Glutamatergic neuron (in vitro differentiated cells): Measurements from ENCODE around the gene PCSK5. TPM values are rescaled to one million over a fixed set of nuclear protein-coding genes. Genes with fewer than 3 reads are reported as not detected.

ENCODE experiments used
- DNase-seq: peaks from one replicate; pipeline ENCODE4 v3.0.0; 2022
- H3K27ac Mint-ChIP-seq: one replicate; pipeline ENCODE4 v1.8.0; 2020; ENCODE audit warnings: mild to moderate bottlenecking, mixed read lengths, inconsistent platforms; ENCODE audit not compliant: unreplicated experiment
- H3K27me3 Mint-ChIP-seq: one replicate; pipeline ENCODE4 v1.8.0; 2020; ENCODE audit warnings: mild to moderate bottlenecking, moderate library complexity, mixed read lengths, inconsistent platforms; ENCODE audit not compliant: unreplicated experiment
- H3K36me3 Mint-ChIP-seq: one replicate; pipeline ENCODE4 v1.8.0; 2020; ENCODE audit warnings: mild to moderate bottlenecking, mixed read lengths, inconsistent platforms; ENCODE audit not compliant: unreplicated experiment
- H3K4me1 Mint-ChIP-seq: one replicate; pipeline ENCODE4 v1.8.0; 2020; ENCODE audit warnings: mild to moderate bottlenecking, low read depth, mixed read lengths, inconsistent platforms; ENCODE audit not compliant: unreplicated experiment
- H3K4me3 Mint-ChIP-seq: one replicate; pipeline ENCODE4 v1.8.0; 2020; ENCODE audit warnings: mild to moderate bottlenecking, mixed read lengths, inconsistent platforms; ENCODE audit not compliant: unreplicated experiment
- H3K9me3 Mint-ChIP-seq: one replicate; pipeline ENCODE4 v1.8.0; 2020; ENCODE audit warnings: mild to moderate bottlenecking, moderate library complexity, mixed read lengths, inconsistent platforms; ENCODE audit not compliant: unreplicated experiment
- CTCF ChIP-seq: fragments of 200-600 bp; sonication (generic); IDR thresholded peaks from one replicate; pipeline ENCODE4 v1.5.0; 2021; ENCODE audit not compliant: partially characterized antibody, unreplicated experiment
- total RNA-seq: library from RNA; stranded (reverse); fragmentation: NEBNext Ultra II Directional; extraction: Animal tissue kit (Norgen Biotek cat#: 25700); gene quantifications from one replicate; pipeline ENCODE4 v1.2.1, GENCODE V29; 2021; ENCODE audit not compliant: unreplicated experiment

Gene PCSK5
- total RNA-seq, 1 donor from 2014 or later, result 9.6 TPM

- Mint-ChIP-seq H3K9me3 (no peaks in the 10 kb centered on the region), H3K27ac (no peak overlapping the region), H3K27me3 (peaks cover 3% of the 10 kb centered on the region), H3K4me1 (no peaks in the 10 kb centered on the region), H3K36me3 (peaks cover 4% of the 10 kb centered on the region), H3K4me3 (no peak overlapping the region)
- DNase-seq, result no peak
- no peak for TF ChIP-seq CTCF
These were observed 237.2 kb downstream of the PCSK5 start for GRCh38 chr9:76127637-76128036.

GRCh38 chr9:76135902-76136301, 245.4 kb downstream of the PCSK5 start:
- H3K4me3 Mint-ChIP-seq, result no peak overlapping the region

GRCh38 chr9:76136986-76137385, 246.5 kb downstream of the PCSK5 start:
- no peaks in the 10 kb centered on the region for H3K36me3 Mint-ChIP-seq
- H3K9me3 Mint-ChIP-seq, result no peaks in the 10 kb centered on the region
- H3K27ac Mint-ChIP-seq, result no peak overlapping the region
- no peaks in the 10 kb centered on the region for H3K4me1 Mint-ChIP-seq
- no peaks in the 10 kb centered on the region for H3K27me3 Mint-ChIP-seq
- DNase-seq, result no peak
- no peak for TF ChIP-seq CTCF
- H3K4me3 Mint-ChIP-seq, result no peak overlapping the region

More at GRCh38 chr9:76135902-76136301, 245.4 kb downstream of the PCSK5 start:
- TF ChIP-seq CTCF, result no peak
- Mint-ChIP-seq H3K4me1 (no peaks in the 10 kb centered on the region), H3K27ac (no peak overlapping the region), H3K9me3 (no peaks in the 10 kb centered on the region), H3K27me3 (no peaks in the 10 kb centered on the region), H3K36me3 (no peaks in the 10 kb centered on the region)
- no peak for DNase-seq

- no peak overlapping the region for H3K27ac Mint-ChIP-seq
- DNase-seq, result no peak
- H3K36me3 Mint-ChIP-seq, result no peaks in the 10 kb centered on the region
These were observed 247.5 kb downstream of the PCSK5 start for GRCh38 chr9:76137931-76138330.

GRCh38 chr9:76138360-76138759, 247.9 kb downstream of the PCSK5 start:
- no peaks in the 10 kb centered on the region for H3K27me3 Mint-ChIP-seq
- H3K4me1 Mint-ChIP-seq, result no peaks in the 10 kb centered on the region
- DNase-seq, result no peak
- no peak overlapping the region for H3K4me3 Mint-ChIP-seq
- H3K9me3 Mint-ChIP-seq, result no peaks in the 10 kb centered on the region
- TF ChIP-seq CTCF, result no peak
- H3K36me3 Mint-ChIP-seq, result no peaks in the 10 kb centered on the region
- H3K27ac Mint-ChIP-seq, result no peak overlapping the region

More at GRCh38 chr9:76137931-76138330, 247.5 kb downstream of the PCSK5 start:
- TF ChIP-seq CTCF, result no peak
- Mint-ChIP-seq H3K27me3 (no peaks in the 10 kb centered on the region), H3K4me1 (no peaks in the 10 kb centered on the region), H3K9me3 (no peaks in the 10 kb centered on the region), H3K4me3 (no peak overlapping the region)
